HG03457 (cell line): ENCODE measurements around the gene G6PC3.
"Not testable (repeated sequence)": the region's sequence is repeated elsewhere in the genome, so short reads cannot be mapped to it uniquely, and the experiment has no call there.

Source experiments
- ATAC-seq: cut with Tn5 transposase; IDR thresholded peaks from one replicate; pipeline ENCODE4 v1.9.1; 2021; ENCODE audit warnings: moderate number of reproducible peaks; ENCODE audit not compliant: unreplicated experiment

The G6PC3 gene

GRCh38 chr17:44082256-44082927 is 11.9 kb downstream of the G6PC3 start:
- ATAC-seq, result no peak

DNA sequence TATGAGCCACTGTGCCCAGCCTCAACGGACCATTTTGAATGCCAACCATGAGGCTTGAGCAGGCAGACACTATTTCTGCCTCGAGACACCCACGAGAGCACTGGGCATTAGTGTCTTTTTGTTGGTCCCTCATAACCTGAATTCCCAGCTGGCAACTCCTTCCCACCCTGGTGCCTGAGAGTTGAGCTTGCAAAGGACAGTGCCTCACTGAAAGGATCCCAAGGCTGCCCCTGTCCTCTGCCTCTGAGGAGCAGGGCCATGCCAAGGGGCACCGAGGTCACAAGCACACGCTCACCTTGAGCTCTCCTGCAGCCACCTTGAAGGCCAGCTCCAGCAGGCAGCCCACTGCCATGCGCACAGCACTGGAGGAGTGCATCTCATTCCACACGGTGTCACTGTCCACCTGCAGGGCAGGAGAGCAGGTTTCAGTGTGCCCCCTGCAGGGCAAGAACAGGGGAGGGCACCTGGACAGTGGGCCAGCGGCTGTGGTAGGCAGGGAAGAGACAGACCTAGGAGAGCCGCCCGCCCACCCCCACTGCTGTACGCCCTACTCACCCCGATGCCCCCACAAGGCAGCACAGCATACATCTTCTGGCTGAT is 12.8 kb downstream of the G6PC3 start:
- ATAC-seq, result no peak

GRCh38 chr17:44084131-44084538 is 13.6 kb downstream of the G6PC3 start:
- no peak for ATAC-seq

- ATAC-seq, result no peak
These were observed 14.4 kb downstream of the G6PC3 start for GRCh38 chr17:44084921-44085320.

DNA sequence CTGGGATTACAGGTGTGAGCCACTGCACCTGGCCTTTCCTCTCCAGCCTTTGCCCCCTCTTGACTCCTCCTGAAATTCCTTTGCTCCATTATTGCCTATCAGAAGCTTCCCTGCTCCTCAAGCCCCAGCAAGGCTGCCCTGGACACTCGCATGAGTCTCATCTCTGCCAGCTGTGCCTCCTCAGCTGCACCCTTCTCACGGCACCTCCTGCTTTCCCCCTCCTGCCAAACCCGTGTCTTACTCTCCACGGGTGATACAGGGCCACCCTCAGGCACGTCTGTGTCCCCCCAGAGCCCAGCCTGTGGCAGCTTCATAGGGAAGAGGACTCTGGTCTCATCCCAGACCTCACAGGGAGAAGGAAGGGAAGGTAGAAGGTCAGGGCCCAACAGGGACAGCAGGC is 15.4 kb downstream of the G6PC3 start:
- ATAC-seq, result no peak

DNA sequence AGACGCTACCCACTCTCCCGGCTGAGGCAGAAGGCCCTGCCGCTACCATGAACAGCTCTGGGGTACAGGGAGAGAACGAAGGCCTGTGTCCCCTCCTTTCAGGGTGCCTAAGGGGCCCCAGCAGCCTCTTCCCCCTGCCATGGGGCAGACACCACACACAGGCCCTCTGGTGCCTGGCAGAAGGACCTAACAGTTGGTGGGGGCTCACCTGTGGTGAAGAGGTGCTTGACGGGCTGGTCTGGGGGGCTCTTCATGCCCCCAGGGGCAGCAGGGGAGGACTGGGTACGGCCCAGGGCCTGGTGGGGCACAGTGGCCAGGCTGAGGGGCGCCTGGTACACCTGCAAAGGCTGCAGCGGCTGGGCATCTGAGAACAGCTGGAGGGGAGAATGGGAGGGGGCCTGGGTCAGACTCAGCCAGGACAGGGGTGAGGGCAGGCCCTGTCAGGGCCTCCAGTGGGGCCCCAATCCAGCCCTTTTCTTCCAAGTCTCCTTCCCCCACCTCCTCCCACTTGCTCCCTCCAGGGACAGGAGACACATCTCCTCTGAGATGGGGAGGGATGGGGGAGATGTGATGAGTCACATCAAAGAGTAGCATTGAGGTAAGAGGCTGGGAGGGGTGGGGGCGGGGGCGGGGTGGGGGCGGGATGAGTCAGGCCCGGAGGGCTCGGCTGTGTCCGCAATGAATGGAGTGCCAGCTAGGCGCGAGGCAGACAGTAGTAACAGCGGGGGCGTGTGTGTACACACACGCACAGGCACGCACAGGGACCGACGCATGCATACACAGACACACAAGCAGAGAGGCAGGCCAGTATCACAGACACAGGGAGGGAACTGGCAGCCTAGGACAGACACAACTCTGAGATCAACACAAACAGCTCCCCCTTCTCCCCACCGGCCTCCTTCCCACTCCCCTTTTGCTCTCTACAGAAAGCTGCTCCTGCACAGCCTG is 16.1 kb downstream of the G6PC3 start:
- no peak for ATAC-seq

DNA sequence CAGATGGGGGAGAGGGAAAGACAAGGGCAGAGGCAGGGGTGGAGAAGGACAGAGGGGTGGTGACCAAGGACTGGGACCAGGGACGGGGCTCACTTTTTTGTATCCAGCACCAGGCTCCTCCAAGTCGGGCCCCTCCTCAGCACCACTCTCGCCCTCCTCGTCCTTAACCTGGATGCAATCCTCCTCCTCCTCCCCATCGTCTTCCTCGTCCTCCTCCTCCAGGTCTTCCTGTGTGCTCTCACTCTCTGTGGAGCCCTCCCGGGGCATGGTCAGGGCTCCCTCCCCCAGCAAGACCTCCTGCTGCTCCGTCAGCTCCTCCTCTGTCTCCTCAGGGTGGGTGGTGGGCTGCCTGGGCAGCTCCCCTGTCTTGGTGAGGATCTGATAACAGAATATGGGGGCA is 16.8 kb downstream of the G6PC3 start:
- no peak for ATAC-seq

DNA sequence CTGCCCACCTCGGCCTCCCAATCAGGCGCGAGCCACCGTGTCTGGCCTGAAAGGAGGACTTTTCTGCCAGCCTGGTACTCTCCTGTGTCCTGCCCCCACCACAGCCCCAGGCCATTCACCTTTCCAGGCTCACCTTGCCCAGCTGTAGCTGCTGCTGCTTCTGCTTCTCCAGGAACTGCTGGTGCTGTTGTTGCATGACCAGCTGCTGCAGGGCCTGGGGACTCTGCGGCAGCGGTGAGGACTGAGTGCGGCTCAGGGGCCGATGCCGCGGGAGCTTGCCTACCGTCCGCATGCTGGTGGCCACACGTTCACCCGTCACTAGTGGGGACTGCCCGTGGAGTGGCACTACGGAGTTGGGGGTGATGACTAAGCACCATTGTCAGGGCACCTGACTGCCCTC is 17.7 kb downstream of the G6PC3 start:
- no peak for ATAC-seq

GRCh38 chr17:44091200-44091997 is 20.9 kb downstream of the G6PC3 start:
- ATAC-seq, result no peak

- no peak for ATAC-seq
These were observed 21.5 kb downstream of the G6PC3 start for GRCh38 chr17:44092051-44092450.

DNA sequence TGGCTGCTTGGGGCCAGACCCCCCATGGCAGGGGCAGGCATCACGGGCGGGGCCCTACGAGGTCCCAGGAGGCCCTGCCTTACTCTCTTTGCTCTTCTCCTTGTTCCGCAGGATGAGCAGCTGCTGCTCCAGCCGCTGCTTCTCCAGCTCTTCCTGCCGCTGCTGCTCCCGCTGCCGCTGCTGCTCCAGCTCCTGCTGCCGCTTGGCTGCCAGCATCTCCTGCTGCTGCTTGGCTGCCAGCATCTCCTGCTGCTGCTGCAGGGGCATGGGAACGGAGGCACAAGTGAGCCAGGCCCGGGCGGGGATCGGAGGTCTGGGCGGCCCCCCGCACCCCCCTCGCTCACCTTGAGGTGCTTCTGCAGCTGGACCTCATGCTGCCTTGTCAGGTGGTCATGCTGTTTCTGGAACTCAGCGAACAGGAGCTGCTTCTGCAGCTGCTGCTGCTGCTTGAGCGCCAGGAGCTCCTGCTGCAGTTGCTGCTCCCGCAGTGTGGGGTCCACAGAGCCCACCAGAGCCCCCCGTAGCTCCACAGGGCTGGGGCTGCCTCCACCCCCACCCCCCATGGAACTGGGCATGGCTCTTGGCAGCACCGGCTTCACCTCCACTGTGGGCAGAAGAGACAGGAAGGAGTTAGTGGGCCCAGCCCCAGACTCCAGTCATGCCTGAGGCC is 22.8 kb downstream of the G6PC3 start:
- no peak for ATAC-seq

GRCh38 chr17:44094701-44095387 is 24.3 kb downstream of the G6PC3 start:
- ATAC-seq, result no peak

DNA sequence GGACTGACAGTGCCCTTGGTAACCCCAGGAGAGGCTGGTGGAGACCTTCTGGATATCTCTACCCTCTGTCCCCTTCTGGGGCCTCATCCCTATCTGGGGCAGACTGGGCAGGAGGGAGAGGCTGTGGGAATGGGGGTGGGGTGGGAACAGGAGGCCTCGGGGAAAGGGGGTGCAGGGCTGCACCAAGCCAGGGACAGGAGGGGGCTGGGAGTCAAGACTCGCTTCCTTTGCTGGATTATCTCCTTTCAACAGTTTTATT is 24.8 kb downstream of the G6PC3 start:
- ATAC-seq, result no peak

- ATAC-seq, result no peak
These were observed 25.3 kb downstream of the G6PC3 start for GRCh38 chr17:44095647-44096496.

DNA sequence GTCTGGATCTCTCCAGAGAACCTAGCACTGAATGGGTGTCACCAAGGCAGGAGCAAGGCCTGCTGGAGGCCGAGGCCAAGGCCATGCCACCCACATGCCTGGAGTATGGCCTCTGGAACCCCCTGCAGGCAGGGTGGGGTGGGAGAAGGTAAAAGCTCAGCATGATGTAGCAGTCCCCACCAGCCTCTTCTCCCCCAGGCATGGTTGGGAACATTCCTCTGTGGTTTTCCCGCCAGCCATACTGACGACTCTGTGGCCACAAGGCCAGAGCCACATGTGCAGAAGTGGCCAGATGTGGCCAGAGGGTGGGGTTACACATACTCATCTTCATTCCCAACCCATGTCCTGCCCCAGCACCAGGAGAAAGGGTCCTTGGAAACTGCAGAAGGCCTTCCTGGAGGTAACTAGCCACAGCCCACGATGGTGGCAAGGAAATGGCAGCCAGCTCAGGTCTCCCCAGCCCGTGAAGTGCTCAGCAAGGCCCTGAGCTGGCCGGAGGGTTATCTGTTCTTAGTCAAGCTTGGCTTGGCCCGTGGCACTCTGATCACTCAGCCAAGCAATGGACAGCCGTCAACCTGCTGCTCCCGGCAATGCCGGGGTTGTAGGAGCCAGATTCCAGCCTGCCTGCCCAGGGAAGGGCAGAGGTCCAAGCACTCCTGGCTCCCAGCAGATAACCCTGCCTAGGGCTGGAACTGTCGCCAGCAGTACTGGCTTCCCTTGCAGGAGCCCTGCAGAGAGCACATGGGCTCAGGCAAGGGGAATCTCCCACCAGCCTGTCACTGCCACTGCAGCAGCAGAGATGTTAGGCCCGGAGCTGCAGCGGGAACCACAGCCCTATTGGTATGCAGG is 26.8 kb downstream of the G6PC3 start:
- ATAC-seq, result no peak

DNA sequence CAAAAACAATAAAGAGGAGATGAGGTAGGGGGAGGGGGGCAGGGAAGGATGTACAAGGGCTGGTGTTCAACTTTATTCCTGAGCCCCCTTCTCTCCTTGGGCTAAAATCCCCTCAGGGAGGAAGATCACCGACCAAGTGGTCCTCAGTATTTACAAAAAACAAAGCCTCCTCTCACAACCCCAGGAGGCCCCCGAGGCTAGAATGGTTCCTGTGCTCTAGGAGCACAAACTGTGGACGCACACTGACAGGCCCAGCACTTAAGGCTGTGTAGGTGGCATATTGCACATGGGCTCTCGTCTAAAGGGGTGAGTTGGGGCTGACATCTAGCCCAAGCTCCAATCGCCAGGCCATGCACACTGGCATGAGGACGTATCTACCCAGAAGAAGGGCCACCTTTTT is 31.3 kb downstream of the G6PC3 start:
- not testable (repeated sequence) for ATAC-seq

- ATAC-seq, result no peak
These were observed 32.5 kb downstream of the G6PC3 start for GRCh38 chr17:44102849-44103622.

DNA sequence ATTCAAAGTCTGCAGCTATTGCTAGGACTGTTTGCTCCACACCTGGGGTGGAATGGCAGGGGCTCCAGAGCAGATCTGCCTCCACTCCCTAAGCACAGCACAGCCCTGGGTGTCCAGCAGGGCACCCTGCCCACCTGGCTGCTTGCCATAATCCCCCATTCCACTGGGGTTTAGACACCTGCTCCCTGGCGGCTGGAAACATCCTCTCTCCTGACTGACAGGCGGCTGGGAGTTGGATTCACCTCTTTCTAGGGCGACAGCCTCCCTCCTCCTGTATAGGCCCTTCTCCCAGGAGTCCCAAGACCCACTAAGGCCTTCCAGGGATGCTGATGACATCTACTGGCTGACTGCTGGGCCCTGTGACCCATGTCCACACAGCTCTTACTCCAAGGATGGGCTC is 34.9 kb downstream of the G6PC3 start:
- ATAC-seq, result no peak
